Panc1 (cell line): Measurements from ENCODE around the gene LY6G6D. TPM values are rescaled to one million over a fixed set of nuclear protein-coding genes. Genes with fewer than 3 reads are reported as not detected.

Experiments
- ATAC-seq: fragments of 200-7000 bp; cut with Tn5 transposase; 2 replicates; pipeline ENCODE4 v1.9.1; 2020; ENCODE audit warnings: mild to moderate bottlenecking, moderate library complexity
- BruUV-seq: library from RNA; stranded (reverse); fragments of 400-500 nt; replicated peaks from 2 replicates; lab custom pipeline; 2021; lab: Mats Ljungman, UMichigan
- CTCF ChIA-PET: fragments of 300-600 bp; sonication (Branson Sonifier 250); formaldehyde crosslinking; loops from one replicate; lab custom pipeline; 2022; ENCODE audit warnings: antibody characterized with exemption; lab: Charles Lee
- POLR2A ChIA-PET: fragments of 300-600 bp; sonication (Branson Sonifier 250); formaldehyde crosslinking; loops from one replicate; lab custom pipeline; 2022; ENCODE audit warnings: antibody characterized with exemption; lab: Charles Lee
- DNase-seq: peaks from one replicate; pipeline ENCODE4 v3.0.0-alpha.2; 2010; ENCODE audit warnings: low read depth, low spot score
- H3K27ac ChIP-seq: 2 replicates; pipeline ENCODE4 v1.5.1; 2011; ENCODE audit warnings: mild to moderate bottlenecking, low read length, inconsistent platforms
- H3K27me3 ChIP-seq: fragments of 200-500 bp; sonication (Bioruptor generic); 2 replicates; pipeline ENCODE4 v1.6.0; 2014; ENCODE audit warnings: low read length, inconsistent platforms; ENCODE audit not compliant: control insufficient read depth, insufficient read depth
- H3K36me3 ChIP-seq: fragments of 200-500 bp; sonication (Bioruptor generic); 2 replicates; pipeline ENCODE4 v1.5.1; 2014; ENCODE audit warnings: inconsistent platforms, mild to moderate bottlenecking, low read length, moderate library complexity; ENCODE audit not compliant: control insufficient read depth, insufficient read depth
- H3K4me1 ChIP-seq: 2 replicates; pipeline ENCODE4 v1.5.1; 2011; ENCODE audit warnings: inconsistent platforms, mild to moderate bottlenecking, low read length, moderate library complexity; ENCODE audit not compliant: control insufficient read depth, insufficient read depth
- H3K4me3 ChIP-seq, 2 experiments: 2 replicates each; pipeline ENCODE4 v1.5.1; 2011 to 2012; ENCODE audit warnings: low read depth in 2 of 2, low read length in 2 of 2, mild to moderate bottlenecking in 2 of 2, inconsistent platforms in 1 of 2, moderate library complexity in 1 of 2
- H3K9me3 ChIP-seq: fragments of 200-500 bp; sonication (Bioruptor generic); 2 replicates; pipeline ENCODE4 v1.5.1; 2014; ENCODE audit warnings: low read depth, mild to moderate bottlenecking, inconsistent platforms, low read length, moderate library complexity; ENCODE audit not compliant: control insufficient read depth, insufficient read depth
- POLR2AphosphoS5 ChIP-seq: IDR thresholded peaks from 2 replicates; pipeline ENCODE4 v1.6.1; 2012; ENCODE audit warnings: mild to moderate bottlenecking, low read depth, low read length, moderate library complexity
- SIN3A ChIP-seq: IDR thresholded peaks from 2 replicates; pipeline ENCODE4 v1.6.1; 2012; ENCODE audit warnings: low read depth, mild to moderate bottlenecking, low read length, moderate library complexity, borderline replicate concordance; ENCODE audit not compliant: insufficient read depth
- TCF7L2 ChIP-seq: IDR thresholded peaks from 2 replicates; pipeline ENCODE4 v1.6.1; 2011; ENCODE audit warnings: mild to moderate bottlenecking, low read depth, low read length, inconsistent platforms
- in situ Hi-C: cut with HindIII; loops from 2 replicates; pipeline ENCODE4 v1.10.0; 2016; ENCODE audit warnings: low sequenced_read_pairs, low pct_unique_long_range_greater_than_20kb
- intact Hi-C: fragments of 100-400 bp; cut with micrococcal nuclease; formaldehyde crosslinking; loops from one replicate; pipeline ENCODE4 v1.10.0; 2022; ENCODE audit not compliant: unreplicated experiment
- total RNA-seq: library from RNA; stranded (reverse); gene quantifications from one replicate; pipeline ENCODE4 v1.2.1, GENCODE V29; 2021; ENCODE audit not compliant: unreplicated experiment
- TF ChIP-seq, protein P1 (sequence below): fragments of 450-650 bp; IDR thresholded peaks from 2 replicates; pipeline ENCODE4 v1.5.1; 2017; ENCODE audit warnings: mild to moderate bottlenecking
- TF ChIP-seq, protein P2 (sequence below), 2 experiments: IDR thresholded peaks; 2 replicates each; pipeline ENCODE4 v1.6.1; 2011 to 2012; ENCODE audit warnings: low read depth in 2 of 2, control low read depth in 1 of 2, low read length in 1 of 2, mild to moderate bottlenecking in 1 of 2, moderate library complexity in 1 of 2; ENCODE audit not compliant: insufficient read depth in 1 of 2

Gene LY6G6D
- total RNA-seq, 1 experiment from 2014 or later: not detected

DNA sequence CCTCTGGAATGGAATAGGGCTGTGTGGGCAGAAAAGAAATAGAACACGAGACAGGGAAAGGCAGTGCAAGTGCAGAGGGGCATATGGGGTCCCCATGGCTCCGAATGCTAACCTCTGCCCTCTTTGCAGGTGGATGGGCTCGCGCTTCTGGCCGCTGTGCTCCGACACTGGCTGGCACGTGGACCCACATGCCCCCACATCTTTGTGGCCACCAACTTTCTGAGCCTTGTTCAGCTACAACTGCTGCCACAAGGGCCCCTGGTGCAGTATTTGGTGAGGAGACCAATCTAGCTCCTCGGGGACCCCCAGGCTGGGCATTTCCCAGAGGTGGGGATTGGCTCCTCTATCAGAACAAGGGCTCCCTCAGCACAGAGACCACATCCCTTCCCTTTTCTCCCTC lies 46.2 kb downstream of the LY6G6D start:
- H3K9me3 ChIP-seq: no peaks in the 10 kb centered on the region
- CTCF ChIA-PET: no interaction called here
- BruUV-seq: TSS peak; percentile 27
- no peak overlapping the region for H3K27ac ChIP-seq
- H3K27me3 ChIP-seq: no peaks in the 10 kb centered on the region
- TF ChIP-seq TCF7L2 (no peak), SIN3A (no peak), POLR2AphosphoS5 (no peak)
- TF ChIP-seq, protein P1, sequence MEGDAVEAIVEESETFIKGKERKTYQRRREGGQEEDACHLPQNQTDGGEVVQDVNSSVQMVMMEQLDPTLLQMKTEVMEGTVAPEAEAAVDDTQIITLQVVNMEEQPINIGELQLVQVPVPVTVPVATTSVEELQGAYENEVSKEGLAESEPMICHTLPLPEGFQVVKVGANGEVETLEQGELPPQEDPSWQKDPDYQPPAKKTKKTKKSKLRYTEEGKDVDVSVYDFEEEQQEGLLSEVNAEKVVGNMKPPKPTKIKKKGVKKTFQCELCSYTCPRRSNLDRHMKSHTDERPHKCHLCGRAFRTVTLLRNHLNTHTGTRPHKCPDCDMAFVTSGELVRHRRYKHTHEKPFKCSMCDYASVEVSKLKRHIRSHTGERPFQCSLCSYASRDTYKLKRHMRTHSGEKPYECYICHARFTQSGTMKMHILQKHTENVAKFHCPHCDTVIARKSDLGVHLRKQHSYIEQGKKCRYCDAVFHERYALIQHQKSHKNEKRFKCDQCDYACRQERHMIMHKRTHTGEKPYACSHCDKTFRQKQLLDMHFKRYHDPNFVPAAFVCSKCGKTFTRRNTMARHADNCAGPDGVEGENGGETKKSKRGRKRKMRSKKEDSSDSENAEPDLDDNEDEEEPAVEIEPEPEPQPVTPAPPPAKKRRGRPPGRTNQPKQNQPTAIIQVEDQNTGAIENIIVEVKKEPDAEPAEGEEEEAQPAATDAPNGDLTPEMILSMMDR: no peak
- TF ChIP-seq, protein P2, sequence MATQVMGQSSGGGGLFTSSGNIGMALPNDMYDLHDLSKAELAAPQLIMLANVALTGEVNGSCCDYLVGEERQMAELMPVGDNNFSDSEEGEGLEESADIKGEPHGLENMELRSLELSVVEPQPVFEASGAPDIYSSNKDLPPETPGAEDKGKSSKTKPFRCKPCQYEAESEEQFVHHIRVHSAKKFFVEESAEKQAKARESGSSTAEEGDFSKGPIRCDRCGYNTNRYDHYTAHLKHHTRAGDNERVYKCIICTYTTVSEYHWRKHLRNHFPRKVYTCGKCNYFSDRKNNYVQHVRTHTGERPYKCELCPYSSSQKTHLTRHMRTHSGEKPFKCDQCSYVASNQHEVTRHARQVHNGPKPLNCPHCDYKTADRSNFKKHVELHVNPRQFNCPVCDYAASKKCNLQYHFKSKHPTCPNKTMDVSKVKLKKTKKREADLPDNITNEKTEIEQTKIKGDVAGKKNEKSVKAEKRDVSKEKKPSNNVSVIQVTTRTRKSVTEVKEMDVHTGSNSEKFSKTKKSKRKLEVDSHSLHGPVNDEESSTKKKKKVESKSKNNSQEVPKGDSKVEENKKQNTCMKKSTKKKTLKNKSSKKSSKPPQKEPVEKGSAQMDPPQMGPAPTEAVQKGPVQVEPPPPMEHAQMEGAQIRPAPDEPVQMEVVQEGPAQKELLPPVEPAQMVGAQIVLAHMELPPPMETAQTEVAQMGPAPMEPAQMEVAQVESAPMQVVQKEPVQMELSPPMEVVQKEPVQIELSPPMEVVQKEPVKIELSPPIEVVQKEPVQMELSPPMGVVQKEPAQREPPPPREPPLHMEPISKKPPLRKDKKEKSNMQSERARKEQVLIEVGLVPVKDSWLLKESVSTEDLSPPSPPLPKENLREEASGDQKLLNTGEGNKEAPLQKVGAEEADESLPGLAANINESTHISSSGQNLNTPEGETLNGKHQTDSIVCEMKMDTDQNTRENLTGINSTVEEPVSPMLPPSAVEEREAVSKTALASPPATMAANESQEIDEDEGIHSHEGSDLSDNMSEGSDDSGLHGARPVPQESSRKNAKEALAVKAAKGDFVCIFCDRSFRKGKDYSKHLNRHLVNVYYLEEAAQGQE (IDR thresholded peaks at IDR 0.05; ENCODE audit: insufficient read depth in 1 of 2, low read depth in 2 of 2, low read length in 1 of 2): no peak
- POLR2A ChIA-PET: interaction anchor here (0.5 kb wide), 2 partner anchors 17 to 95 kb away, joined by 4 to 9 read pairs; no protein-coding TSS in a partner anchor
- H3K36me3 ChIP-seq: no peaks in the 10 kb centered on the region
- H3K4me3 ChIP-seq: no peak overlapping the region
- intact Hi-C loops: no loop called here
- no peaks in the 10 kb centered on the region for H3K4me1 ChIP-seq
- no peak for ATAC-seq
- DNase-seq: no peak
- in situ Hi-C loops: no loop called here

DNA sequence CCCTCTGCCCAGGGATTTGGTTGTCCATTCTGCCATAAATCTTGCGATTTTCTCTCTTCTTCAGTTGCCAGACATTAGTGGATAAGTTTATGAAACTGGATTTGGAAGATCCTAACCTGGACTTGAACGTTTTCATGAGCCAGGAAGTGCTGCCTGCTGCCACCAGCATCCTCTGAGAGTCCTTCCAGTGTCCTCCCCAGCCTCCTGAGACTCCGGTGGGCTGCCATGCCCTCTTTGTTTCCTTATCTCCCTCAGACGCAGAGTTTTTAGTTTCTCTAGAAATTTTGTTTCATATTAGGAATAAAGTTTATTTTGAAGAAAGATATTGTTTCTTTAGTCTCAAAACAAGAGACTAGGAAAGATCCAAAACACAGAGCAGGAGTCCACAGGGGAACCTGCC lies 47.2 kb downstream of the LY6G6D start, which contains the start of gene SAPCD1:
Gene SAPCD1, plus strand, starts transcription at position 301 of the 400 bp plus-strand sequence. CDS start 399 bp downstream, outside the sequence.
- CTCF ChIA-PET: no interaction called here
- TF ChIP-seq TCF7L2 (no peak), POLR2AphosphoS5 (no peak), SIN3A (no peak)
- TF ChIP-seq, protein P1: no peak
- TF ChIP-seq, protein P2 (IDR thresholded peaks at IDR 0.05; ENCODE audit: insufficient read depth in 1 of 2, low read depth in 2 of 2, low read length in 1 of 2): no peak
- H3K9me3 ChIP-seq: no peaks in the 10 kb centered on the region
- DNase-seq (no peak), ATAC-seq (no peak)
- in situ Hi-C loops (no loop called here), intact Hi-C loops (no loop called here)
- H3K4me1 ChIP-seq: no peaks in the 10 kb centered on the region
- POLR2A ChIA-PET: no interaction called here
- H3K27me3 ChIP-seq: no peaks in the 10 kb centered on the region
- H3K27ac ChIP-seq: no peak within 1 kb of the TSS
- no peaks in the 10 kb centered on the region for H3K36me3 ChIP-seq
- BruUV-seq: no TSS peak
- no peak within 1 kb of the TSS for H3K4me3 ChIP-seq
